Kidney epithelial cell (primary cell): ENCODE measurements around the gene SETD7. TPM values are rescaled to one million over a fixed set of nuclear protein-coding genes. Genes with fewer than 3 reads are reported as not detected.

ENCODE experiments used
- DNase-seq: peaks from one replicate; pipeline ENCODE4 v3.0.0-alpha.2; 2010; ENCODE audit warnings: low read depth
- H3K27me3 ChIP-seq: 2 replicates; pipeline ENCODE4 v1.6.0; 2011; ENCODE audit warnings: low read length; ENCODE audit not compliant: control insufficient read depth, insufficient read depth
- H3K36me3 ChIP-seq: 2 replicates; pipeline ENCODE4 v1.5.1; 2011; ENCODE audit warnings: low read length; ENCODE audit not compliant: control insufficient read depth, insufficient read depth
- H3K4me3 ChIP-seq: 2 replicates; pipeline ENCODE4 v1.5.1; 2011; ENCODE audit warnings: low read depth, mild to moderate bottlenecking, control low read depth, low read length
- CTCF ChIP-seq: IDR thresholded peaks from 2 replicates; pipeline ENCODE4 v1.5.1; 2011; ENCODE audit warnings: mild to moderate bottlenecking, moderate library complexity, low read length, control low read depth, inconsistent platforms; ENCODE audit not compliant: insufficient read depth, poor library complexity, severe bottlenecking
- total RNA-seq: library from RNA; depleted of rRNA; stranded (reverse); fragments of >200 nt; gene quantifications from 2 replicates; pipeline ENCODE4 v1.2.3, GENCODE V29; 2015

The SETD7 gene
- total RNA-seq, 1 donor from 2014 or later: 37.7 TPM

GRCh38 chr4:139599594-139600374 is 43.8 kb upstream of the SETD7 start:
- no peak for DNase-seq
- H3K27me3 ChIP-seq: no peaks in the 10 kb centered on the region

GRCh38 chr4:139599076-139599475 is 43.1 kb upstream of the SETD7 start:
- H3K36me3 ChIP-seq: no peaks in the 10 kb centered on the region
- TF ChIP-seq CTCF: no peak
- no peaks in the 10 kb centered on the region for H3K27me3 ChIP-seq
- no peak overlapping the region for H3K4me3 ChIP-seq
- DNase-seq: no peak

More at GRCh38 chr4:139599594-139600374, 43.8 kb upstream of the SETD7 start:
- no peak for TF ChIP-seq CTCF
- H3K36me3 ChIP-seq: no peaks in the 10 kb centered on the region
- H3K4me3 ChIP-seq: no peak overlapping the region

GRCh38 chr4:139596684-139597279 is 40.8 kb upstream of the SETD7 start:
- Histone ChIP-seq H3K4me3 (no peak overlapping the region), H3K36me3 (no peaks in the 10 kb centered on the region), H3K27me3 (no peaks in the 10 kb centered on the region)
- no peak for DNase-seq
- TF ChIP-seq CTCF: no peak

GRCh38 chr4:139596034-139596683 is 40.1 kb upstream of the SETD7 start:
- Histone ChIP-seq H3K36me3 (no peaks in the 10 kb centered on the region), H3K27me3 (no peaks in the 10 kb centered on the region), H3K4me3 (no peak overlapping the region)
- no peak for TF ChIP-seq CTCF
- no peak for DNase-seq

- Histone ChIP-seq H3K36me3 (no peaks in the 10 kb centered on the region), H3K27me3 (no peaks in the 10 kb centered on the region), H3K4me3 (no peak overlapping the region)
- no peak for DNase-seq
- TF ChIP-seq CTCF: no peak
Observed at GRCh38 chr4:139594591-139595185, 38.7 kb upstream of the SETD7 start.
